BLaER1 (cell line): Measurements from ENCODE around the gene CERT1.

ENCODE experiments used
- H3K27ac ChIP-seq: shearing (Covaris generic); formaldehyde crosslinking; 2 replicates; pipeline ENCODE4 v1.8.1; 2022
- H3K27me3 ChIP-seq: shearing (Covaris generic); formaldehyde crosslinking; 2 replicates; pipeline ENCODE4 v1.8.1; 2022
- H3K36me3 ChIP-seq: shearing (Covaris generic); formaldehyde crosslinking; 2 replicates; pipeline ENCODE4 v1.8.1; 2022
- H3K4me1 ChIP-seq: shearing (Covaris generic); formaldehyde crosslinking; 2 replicates; pipeline ENCODE4 v1.8.1; 2022
- H3K4me2 ChIP-seq: shearing (Covaris generic); formaldehyde crosslinking; 2 replicates; pipeline ENCODE4 v1.8.1; 2022
- H3K4me3 ChIP-seq: shearing (Covaris generic); formaldehyde crosslinking; 2 replicates; pipeline ENCODE4 v1.8.1; 2022
- H3K9ac ChIP-seq: shearing (Covaris generic); formaldehyde crosslinking; 2 replicates; pipeline ENCODE4 v1.8.1; 2022
- H3K9me3 ChIP-seq: shearing (Covaris generic); formaldehyde crosslinking; 2 replicates; pipeline ENCODE4 v1.8.1; 2022
- H4K20me1 ChIP-seq: shearing (Covaris generic); formaldehyde crosslinking; 2 replicates; pipeline ENCODE4 v1.8.1; 2022
- Cebpa-rat ChIP-seq: shearing (Covaris generic); IDR thresholded peaks from 2 replicates; pipeline ENCODE4 v1.8.1; 2022

The CERT1 gene

DNA sequence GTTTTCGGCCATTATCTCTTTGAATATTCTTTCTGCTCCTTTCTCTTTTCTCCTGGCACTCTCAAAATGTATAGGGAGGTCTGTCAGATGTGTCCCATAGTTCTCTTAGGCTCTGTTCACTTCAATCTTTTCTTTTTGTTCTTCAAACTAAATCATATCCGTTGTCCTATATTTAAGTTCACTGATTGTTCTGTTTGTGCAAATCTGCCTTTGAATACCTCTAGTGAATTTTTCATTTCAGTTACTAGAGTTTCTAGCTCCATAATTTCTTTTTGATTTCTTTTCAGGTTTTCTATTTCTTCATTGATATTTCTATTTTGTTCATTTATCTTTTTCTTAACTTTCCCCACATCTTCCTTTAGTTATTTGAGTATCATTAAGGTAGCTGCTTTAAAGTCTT lies 65.4 kb downstream of the CERT1 start:
- no peak for TF ChIP-seq Cebpa-rat
- Histone ChIP-seq H3K36me3 (peaks cover 47% of the 10 kb centered on the region), H3K4me1 (no peaks in the 10 kb centered on the region), H3K9me3 (peaks cover 64% of the 10 kb centered on the region), H3K9ac (no peak overlapping the region), H3K4me3 (no peak overlapping the region), H4K20me1 (no peaks in the 10 kb centered on the region), H3K4me2 (no peak overlapping the region), H3K27ac (no peak overlapping the region), H3K27me3 (no peaks in the 10 kb centered on the region)

DNA sequence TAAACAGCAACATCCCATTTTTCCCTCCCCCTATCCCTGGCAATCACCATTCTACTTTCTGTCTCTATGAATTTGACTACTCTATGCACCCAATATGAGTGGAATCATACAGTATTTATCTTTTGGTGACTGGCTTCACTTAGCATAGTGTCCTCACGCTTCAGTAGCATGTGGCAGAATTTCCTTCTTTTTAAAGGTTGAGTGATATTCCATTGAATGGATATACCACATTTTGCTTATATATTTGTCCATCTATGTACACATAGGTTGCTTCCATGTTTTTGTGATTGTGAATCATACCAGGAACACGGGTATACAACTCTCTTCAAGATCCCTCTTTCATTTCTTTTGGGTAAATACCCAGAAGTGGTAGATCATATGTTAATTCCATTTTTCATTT lies 69.9 kb downstream of the CERT1 start:
- H3K36me3 ChIP-seq = peaks cover 24% of the 10 kb centered on the region

GRCh38 chr5:75439276-75439675 lies 72.2 kb downstream of the CERT1 start:
- Histone ChIP-seq H3K4me3 (no peak overlapping the region), H3K4me2 (no peak overlapping the region)
- TF ChIP-seq Cebpa-rat = no peak

More for the DNA sequence above, 69.9 kb downstream of the CERT1 start:
- no peak for TF ChIP-seq Cebpa-rat
- no peaks in the 10 kb centered on the region for H4K20me1 ChIP-seq
- H3K4me2 ChIP-seq = no peak overlapping the region
- no peak overlapping the region for H3K4me3 ChIP-seq
- no peak overlapping the region for H3K27ac ChIP-seq
- no peaks in the 10 kb centered on the region for H3K4me1 ChIP-seq
- peaks cover 32% of the 10 kb centered on the region for H3K9me3 ChIP-seq
- H3K27me3 ChIP-seq = no peaks in the 10 kb centered on the region
- no peak overlapping the region for H3K9ac ChIP-seq

DNA sequence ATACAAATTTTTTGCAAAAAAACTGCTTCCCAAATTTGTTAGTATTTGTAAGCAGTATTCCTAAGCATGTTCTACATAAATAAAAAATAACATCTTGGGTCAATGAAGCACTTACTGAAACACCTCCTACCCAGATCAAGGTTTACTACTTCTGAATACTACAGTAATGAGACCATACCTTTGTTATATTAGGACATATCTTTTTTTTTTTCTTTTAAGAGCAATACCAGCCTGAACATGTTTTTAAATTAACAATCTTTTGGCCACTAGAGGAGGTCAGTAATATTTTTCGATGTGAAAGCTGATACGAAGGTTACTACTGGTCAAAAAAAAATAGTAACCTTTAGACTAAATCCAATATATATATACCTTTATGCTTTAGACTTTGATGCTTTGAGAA lies 72.7 kb downstream of the CERT1 start:
- TF ChIP-seq Cebpa-rat = no peak

More at GRCh38 chr5:75439276-75439675, 72.2 kb downstream of the CERT1 start:
- H3K36me3 ChIP-seq = peaks cover 15% of the 10 kb centered on the region
- H3K9me3 ChIP-seq = peaks cover 18% of the 10 kb centered on the region
- no peaks in the 10 kb centered on the region for H3K4me1 ChIP-seq
- no peaks in the 10 kb centered on the region for H3K27me3 ChIP-seq
- no peak overlapping the region for H3K9ac ChIP-seq
- no peaks in the 10 kb centered on the region for H4K20me1 ChIP-seq
- H3K27ac ChIP-seq = no peak overlapping the region

DNA sequence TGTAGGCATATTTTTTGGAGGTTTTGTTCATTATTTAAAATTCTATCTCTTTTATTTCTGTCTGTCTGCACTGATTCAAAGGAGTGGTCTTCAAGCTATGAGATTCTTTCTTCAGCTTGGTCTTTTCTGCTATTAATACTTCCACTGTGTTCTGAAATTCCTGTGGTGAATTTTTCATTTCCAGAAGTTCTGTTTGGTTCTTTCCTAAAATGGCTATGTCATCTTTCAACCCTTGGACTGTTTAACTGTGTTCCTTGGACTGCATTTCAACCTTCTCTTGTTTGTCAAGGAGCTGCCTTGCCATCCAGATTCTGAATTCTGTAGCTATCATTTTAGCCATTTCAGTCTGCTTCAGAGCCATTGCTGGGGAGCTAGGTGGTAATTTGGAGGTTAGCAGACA lies 76.3 kb downstream of the CERT1 start:
- no peak overlapping the region for H3K4me2 ChIP-seq
- TF ChIP-seq Cebpa-rat = no peak
- H3K4me3 ChIP-seq = no peak overlapping the region
- H3K9me3 ChIP-seq = no peaks in the 10 kb centered on the region
- H3K27ac ChIP-seq = no peak overlapping the region
- no peak overlapping the region for H3K9ac ChIP-seq
- no peaks in the 10 kb centered on the region for H3K4me1 ChIP-seq
- peaks cover 11% of the 10 kb centered on the region for H3K36me3 ChIP-seq
- no peaks in the 10 kb centered on the region for H3K27me3 ChIP-seq
- no peaks in the 10 kb centered on the region for H4K20me1 ChIP-seq

More for the DNA sequence above, 72.7 kb downstream of the CERT1 start:
- Histone ChIP-seq H3K27ac (no peak overlapping the region), H3K27me3 (no peaks in the 10 kb centered on the region), H3K4me3 (no peak overlapping the region), H3K4me1 (no peaks in the 10 kb centered on the region), H3K9me3 (peaks cover 18% of the 10 kb centered on the region), H4K20me1 (no peaks in the 10 kb centered on the region), H3K9ac (no peak overlapping the region), H3K4me2 (no peak overlapping the region), H3K36me3 (peaks cover 15% of the 10 kb centered on the region)

GRCh38 chr5:75433814-75434506 lies 77.5 kb downstream of the CERT1 start:
- Histone ChIP-seq H3K9ac (no peak overlapping the region), H3K27me3 (no peaks in the 10 kb centered on the region), H3K4me3 (no peak overlapping the region), H3K9me3 (no peaks in the 10 kb centered on the region), H4K20me1 (no peaks in the 10 kb centered on the region), H3K4me1 (no peaks in the 10 kb centered on the region), H3K27ac (no peak overlapping the region), H3K36me3 (peaks cover 15% of the 10 kb centered on the region), H3K4me2 (no peak overlapping the region)
- TF ChIP-seq Cebpa-rat = no peak

DNA sequence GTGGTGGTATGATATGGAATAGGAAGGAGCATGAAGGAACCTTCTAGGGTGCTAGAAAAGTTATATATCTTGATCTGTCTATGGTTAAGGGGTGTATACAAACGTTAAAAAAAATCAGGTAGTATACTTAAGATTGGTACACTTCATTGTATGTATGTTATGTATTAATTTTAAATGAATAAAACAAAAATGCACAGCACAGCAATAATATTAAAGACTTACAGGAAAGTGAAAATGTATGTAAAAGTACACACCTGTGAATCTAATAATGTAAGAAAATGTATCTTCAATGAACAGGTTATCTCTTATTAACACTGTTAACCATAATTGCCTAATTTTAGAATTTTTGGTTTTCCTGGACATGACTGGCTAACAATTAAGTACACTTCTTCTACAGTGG lies 97.2 kb downstream of the CERT1 start:
- Histone ChIP-seq H4K20me1 (no peaks in the 10 kb centered on the region), H3K27ac (no peak overlapping the region), H3K4me2 (no peak overlapping the region), H3K27me3 (no peaks in the 10 kb centered on the region), H3K4me1 (no peaks in the 10 kb centered on the region), H3K36me3 (peaks cover 30% of the 10 kb centered on the region; the same call in 1 of the 2 replicates), H3K9ac (no peak overlapping the region), H3K4me3 (no peak overlapping the region), H3K9me3 (no peaks in the 10 kb centered on the region)
- TF ChIP-seq Cebpa-rat = no peak

DNA sequence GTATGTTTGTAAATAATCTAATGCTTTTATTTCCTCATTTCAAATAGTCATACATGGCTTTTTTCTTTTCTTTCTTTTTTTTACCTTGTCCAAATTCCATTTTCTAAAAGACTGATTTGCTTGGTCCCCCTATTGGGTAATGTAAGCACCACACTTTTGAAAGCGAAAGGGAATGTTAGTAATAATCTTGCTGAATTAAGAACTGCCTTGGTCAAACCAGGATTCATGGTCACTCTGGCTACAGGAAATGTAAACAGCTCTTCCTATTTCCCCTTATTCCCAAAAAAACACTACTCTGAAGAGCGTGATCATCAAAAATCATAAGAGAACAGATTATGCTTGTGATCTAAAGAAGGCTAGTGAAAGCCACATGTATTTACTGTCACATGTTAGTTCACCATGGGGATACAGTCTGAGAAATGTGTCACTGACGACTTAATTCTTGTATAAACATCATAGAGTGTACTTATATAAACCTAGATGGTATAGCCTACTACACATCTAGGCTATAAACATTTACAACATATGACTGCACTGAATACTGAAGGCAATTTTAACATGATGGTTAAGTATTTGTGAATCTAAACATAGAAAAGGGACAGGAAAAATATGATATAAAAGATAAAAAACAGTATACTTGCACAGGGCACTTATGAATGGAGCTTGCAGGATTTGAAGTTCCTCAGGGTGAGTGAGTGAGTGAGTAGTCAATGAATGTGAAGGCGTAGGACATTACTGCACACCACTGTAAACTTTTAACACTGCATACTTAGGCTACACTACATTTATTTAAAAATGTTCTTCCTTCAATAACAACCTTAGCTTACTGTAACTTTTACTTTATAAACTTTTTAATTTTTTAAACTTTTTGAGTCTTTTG lies 99.1 kb downstream of the CERT1 start:
- Histone ChIP-seq H4K20me1 (no peaks in the 10 kb centered on the region), H3K4me1 (no peaks in the 10 kb centered on the region), H3K9me3 (no peaks in the 10 kb centered on the region), H3K4me2 (no peak overlapping the region), H3K9ac (no peak overlapping the region), H3K36me3 (peaks cover 14% of the 10 kb centered on the region; the same call in 1 of the 2 replicates), H3K27me3 (no peaks in the 10 kb centered on the region), H3K27ac (no peak overlapping the region), H3K4me3 (no peak overlapping the region)
- no peak for TF ChIP-seq Cebpa-rat

DNA sequence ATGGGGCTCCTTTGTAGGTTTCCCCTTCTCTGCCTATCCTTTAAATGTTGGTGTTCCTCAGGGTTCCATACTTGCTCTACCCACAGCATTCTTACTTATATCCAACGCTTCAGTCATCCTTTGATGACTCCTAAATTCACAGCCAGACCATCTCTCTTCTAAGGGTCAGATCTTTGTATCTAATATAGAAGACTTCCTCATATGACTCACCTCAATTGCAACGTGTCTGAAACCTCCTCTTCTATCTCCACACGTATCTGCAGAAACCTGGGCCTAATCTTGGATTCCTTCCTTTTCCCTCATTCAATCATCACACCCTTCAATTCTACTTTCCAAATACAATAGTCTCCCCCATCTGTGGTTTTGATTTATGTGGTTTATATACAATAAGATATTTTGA lies 106.1 kb downstream of the CERT1 start:
- Histone ChIP-seq H3K36me3 (peaks cover 16% of the 10 kb centered on the region), H3K4me2 (no peak overlapping the region), H3K27me3 (no peaks in the 10 kb centered on the region), H3K4me3 (no peak overlapping the region), H3K9me3 (no peaks in the 10 kb centered on the region), H3K9ac (no peak overlapping the region), H4K20me1 (no peaks in the 10 kb centered on the region), H3K4me1 (no peaks in the 10 kb centered on the region), H3K27ac (no peak overlapping the region)
- no peak for TF ChIP-seq Cebpa-rat

- no peak overlapping the region for H3K4me2 ChIP-seq
- no peak overlapping the region for H3K9ac ChIP-seq
- H3K27ac ChIP-seq = no peak overlapping the region
- H3K36me3 ChIP-seq = peaks cover 30% of the 10 kb centered on the region
- no peak overlapping the region for H3K4me3 ChIP-seq
- no peaks in the 10 kb centered on the region for H3K27me3 ChIP-seq
- no peaks in the 10 kb centered on the region for H4K20me1 ChIP-seq
- no peaks in the 10 kb centered on the region for H3K4me1 ChIP-seq
- no peaks in the 10 kb centered on the region for H3K9me3 ChIP-seq
- TF ChIP-seq Cebpa-rat = no peak
Observed at GRCh38 chr5:75395277-75395676, 116.2 kb downstream of the CERT1 start.
